ENCODE results near the gene MARCHF3.
"Not testable (repeated sequence)": the region's sequence is repeated elsewhere in the genome, so short reads cannot be mapped to it uniquely, and the experiment has no call there.

MARCHF3 gene

GRCh38 chr5:126868338-126869004 is 161.9 kb downstream of the MARCHF3 start:
- no peak for DNase-seq

DNA sequence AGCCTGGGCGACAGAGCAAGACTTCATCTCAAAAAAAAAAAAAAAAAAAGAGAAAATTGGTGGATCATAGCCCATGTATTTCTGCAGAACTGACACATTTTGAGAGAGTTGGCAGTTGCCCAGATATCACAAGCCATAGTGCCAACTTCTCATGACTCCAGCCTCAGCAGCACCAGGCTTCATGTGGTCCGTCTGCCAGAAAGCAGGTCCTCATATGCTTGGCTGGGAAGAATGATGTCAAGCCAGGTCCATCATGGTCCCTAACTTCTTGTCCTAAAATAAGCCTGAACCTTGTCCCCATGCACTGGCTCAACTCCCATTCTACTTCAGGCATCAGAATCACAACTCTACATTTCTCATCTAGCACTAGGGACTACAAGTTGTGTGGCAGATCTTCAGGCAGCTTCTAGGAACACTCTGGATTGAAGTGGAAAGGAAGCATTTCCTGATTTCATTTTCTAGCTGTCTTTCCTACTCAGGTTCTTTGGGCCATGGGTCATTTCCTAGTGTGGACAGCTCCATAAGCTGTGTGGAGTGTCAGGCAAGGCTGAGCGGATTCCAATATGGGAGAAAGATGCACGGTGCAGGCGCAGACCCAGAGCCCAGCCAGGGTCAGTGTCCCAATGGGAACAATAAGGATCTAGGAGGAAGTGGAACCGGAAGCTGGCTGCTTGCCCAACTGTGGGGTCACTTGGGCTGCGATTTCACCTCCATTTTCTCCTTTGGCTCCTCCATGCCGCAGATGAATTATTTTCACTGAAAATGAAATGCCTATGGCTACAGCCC is 163.3 kb downstream of the MARCHF3 start:
- no peak for DNase-seq

DNA sequence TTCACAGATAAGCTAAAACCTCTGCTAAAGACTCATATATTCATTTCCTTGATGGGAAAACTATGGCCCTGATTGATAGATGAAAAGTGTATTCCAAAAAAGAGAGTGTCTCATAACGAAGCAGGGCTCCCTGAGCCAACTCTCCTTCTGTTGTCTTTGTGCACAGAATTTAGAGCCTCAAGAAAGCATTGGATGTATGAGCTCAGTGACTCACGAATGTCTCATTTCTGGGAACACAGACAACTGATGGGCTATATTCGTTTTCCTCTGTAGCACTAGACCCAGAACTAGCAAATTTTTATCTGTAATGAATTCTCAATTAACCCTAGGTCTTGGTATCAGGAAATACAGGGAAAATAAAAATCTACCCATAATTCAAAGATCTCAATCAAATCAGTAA is 165.1 kb downstream of the MARCHF3 start:
- peak; percentile 72 for DNase-seq

DNA sequence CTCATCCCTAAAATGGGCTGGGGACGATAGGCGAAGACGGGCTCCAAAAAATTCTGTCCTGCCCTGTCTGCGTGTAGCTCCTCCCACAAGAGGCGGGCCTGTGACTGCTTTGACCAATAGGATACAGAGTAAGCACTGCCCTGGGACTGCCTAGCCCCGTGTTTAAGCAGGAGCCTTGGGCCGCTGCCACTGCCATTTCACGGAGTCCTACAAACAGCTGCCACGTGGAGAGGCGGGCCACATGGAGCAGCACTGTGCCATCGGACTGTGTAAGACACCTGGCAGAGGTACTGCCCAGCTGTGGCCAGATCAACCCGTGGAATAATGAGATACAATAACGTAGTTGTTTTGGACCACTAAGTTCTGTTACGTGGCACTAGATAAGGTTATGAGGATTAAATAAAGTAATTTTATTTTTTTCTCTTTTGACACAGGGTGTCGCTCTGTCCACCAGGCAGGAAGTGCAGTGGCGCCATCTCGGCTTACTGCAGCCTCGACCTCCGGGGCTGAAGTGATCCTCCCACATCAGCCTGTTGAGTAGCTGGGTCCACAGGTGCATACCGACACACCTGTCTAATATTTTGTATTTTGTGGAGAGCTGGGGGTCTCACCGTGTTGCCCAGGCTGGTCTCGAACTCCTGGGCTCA is 166.2 kb downstream of the MARCHF3 start:
- DNase-seq, result no peak

GRCh38 chr5:126863402-126863801 is 167.0 kb downstream of the MARCHF3 start:
- DNase-seq, result no peak

- no peak for DNase-seq
These were observed 171.9 kb downstream of the MARCHF3 start for GRCh38 chr5:126858441-126858840.

DNA sequence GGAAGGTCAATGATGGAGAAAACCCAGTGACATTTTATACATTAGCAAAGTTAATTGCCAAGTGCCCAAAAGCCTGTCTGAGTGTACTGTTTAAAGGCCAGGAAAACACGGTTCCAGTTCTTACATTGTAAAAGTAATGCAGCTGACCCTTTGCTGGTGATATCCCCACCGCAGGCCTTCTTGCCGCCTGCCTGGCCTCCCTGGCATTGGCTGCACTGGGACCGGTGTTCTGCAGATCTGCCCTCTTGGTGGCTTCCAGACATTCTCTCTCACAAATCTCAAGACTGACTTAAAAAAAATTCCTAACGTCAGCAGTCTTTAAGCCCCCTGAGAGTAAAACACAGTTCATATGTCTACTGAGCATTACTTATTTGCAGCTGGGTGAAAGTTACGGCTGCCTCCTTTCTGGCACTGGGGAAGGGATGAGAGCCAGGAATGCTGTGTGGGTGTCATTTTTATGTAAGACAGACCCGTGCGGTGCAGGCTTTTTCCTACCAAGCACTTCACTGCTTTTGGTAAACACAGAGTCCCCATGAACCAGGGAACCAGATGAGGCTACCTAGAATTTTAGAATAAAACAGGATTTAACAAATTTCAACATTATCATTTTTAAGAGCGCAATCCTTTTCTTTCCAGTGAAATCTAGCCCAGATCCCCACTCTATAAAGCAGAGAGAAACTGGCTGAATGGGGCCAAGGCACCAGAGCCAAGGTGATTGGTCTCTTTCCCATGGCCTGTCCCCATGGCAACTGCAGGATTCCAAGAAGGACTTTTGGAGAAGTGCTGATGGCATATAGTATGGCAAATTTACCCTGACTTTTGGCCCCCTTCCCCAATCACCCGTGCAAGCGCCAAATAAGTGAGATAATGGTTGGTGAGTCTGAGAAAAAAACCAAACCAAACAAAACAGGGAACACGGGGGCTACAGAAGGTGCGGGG is 172.6 kb downstream of the MARCHF3 start:
- no peak for DNase-seq

DNA sequence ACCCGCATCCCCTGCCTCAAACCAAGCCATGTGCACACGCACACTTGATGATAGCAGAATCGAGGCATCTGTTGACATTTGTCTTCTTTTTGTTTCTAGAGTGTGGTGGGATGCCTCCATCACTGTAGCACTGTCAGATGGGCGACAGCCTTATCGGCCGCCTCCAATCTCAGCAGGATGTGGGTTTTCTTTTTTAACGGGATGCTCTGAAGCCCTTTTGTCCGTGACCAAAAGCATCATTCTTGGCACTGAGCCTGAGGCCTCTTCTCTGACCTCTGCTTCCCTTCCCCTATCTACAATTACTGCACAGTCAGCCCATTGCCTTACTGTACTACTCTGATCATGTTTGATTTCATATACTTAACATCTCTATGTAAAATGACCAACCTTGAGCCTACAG is 175.1 kb downstream of the MARCHF3 start:
- peak; percentile 18 for DNase-seq

DNA sequence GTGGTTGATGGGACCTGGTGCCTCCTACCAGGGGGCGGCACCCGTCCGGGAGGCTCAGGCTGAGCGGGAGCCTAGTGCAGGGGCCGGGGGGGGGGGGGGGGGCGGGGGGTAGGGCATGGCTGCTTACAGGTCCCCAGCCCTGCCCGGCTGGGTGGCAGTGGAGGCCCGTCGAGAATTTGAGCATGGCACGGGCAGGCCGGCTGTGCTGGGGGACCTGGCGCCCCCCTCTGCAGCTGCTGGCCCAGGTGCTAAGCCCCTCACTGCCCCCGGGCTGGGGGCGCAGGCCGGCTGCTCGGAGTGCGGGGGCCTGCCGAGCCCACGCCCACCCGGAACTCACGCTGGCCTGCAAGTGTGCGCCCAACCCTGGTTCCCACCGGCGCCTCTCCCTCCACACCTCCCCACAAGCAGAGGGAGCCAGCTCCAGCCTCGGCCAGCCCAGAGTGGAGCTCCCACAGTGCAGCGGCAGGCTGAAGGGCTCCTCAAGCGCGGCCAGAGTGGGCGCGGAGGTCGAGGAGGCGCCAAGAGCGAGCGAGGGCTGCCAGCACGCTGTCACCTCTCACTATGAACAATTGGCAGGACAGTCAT is 175.7 kb downstream of the MARCHF3 start:
- no peak for DNase-seq

GRCh38 chr5:126853541-126854307 is 176.6 kb downstream of the MARCHF3 start:
- not testable (repeated sequence) for DNase-seq

DNA sequence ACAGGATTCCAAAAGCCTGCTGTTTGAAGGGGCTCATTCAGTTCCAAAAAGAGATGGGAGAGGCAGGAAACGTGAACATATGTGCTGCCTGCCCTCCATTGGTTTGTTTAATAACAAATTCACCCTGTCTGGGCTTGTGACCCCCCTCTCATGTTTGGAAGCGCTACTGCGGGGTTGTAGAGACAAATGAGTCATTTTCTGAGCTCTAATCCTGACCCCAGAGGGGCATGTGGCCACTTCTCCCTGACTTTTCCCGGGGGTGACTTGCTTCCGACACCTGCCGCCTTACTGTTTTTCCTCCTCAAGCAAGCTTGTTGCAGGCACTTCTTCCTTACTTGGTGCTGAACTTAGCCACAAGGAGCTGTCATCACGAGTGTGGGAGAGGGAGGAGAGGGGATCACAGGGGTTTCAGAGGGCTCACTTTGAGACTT is 177.5 kb downstream of the MARCHF3 start:
- no peak for DNase-seq

DNA sequence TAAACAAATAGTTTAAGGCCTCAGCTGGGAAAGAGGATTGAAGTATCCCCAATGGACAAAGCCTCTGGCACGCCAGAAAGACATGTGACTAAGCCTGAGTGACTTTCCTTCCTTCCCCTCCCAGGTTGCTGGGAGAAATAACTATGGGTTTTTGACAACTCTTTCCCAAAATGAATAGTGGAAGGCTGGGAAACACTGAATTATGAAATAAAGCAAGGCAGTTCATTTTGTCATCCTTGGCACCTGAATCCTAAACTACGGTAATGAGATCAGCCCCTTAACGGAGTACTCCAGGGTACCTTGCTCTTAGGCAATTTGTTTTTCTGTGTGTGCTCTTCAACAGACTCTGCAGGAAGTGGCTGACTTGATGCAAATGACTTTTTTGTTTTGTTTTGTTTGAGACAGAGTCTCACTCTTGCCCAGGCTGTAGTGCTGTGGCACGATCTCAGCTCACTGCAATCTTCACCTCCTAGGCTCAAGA is 178.2 kb downstream of the MARCHF3 start:
- DNase-seq, result no peak

- no peak for DNase-seq
These were observed 178.8 kb downstream of the MARCHF3 start for GRCh38 chr5:126851501-126852011.

DNA sequence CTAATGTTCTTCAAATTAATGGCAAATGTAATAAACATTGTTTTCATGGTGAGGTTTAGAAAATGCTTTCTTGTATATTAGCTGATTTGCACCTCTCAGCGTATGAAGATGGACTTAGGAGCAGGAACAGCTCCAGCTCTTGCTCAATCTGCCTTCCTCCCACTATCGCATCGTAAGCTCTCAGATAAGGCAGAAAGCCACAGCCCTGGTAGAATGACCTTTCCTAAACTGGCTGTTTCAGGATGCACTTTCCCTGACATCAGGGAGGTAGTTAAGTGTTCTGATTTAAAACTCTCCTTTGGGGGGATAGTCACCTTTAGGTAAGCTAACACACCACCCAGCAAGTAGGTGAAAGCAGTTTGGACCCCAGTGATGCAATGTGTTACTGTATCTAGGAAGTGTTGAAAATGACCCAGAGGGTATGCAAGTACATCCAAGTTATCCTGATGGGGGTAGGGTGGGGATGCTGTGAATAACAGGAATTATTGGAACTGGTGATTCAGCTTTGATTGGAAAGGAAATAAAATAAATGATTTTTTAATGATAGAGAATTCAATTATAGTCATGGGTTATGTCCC is 181.2 kb downstream of the MARCHF3 start:
- DNase-seq, result no peak

- no peak for DNase-seq
These were observed 182.1 kb downstream of the MARCHF3 start for GRCh38 chr5:126848253-126848652.

DNA sequence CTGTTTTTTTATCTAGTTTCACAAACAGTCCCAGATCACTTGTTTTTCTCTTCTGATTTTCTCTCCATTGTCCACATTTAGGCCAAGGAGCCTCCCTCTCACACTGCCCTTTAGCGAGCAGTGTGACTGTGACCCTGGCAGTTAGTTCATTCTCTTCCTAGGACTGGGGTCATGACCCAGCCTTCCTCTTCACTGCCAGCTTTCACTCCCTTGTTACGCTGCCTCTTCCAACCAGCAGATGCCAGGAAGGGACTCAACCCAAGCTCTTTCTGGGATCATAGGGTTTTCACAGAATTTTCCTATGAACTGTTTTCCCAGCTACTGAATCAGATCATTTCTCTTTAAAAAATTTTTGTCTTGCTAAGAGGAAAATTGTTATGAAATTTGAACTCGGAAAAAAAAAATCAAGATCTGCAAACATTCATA is 182.5 kb downstream of the MARCHF3 start:
- no peak for DNase-seq

DNA sequence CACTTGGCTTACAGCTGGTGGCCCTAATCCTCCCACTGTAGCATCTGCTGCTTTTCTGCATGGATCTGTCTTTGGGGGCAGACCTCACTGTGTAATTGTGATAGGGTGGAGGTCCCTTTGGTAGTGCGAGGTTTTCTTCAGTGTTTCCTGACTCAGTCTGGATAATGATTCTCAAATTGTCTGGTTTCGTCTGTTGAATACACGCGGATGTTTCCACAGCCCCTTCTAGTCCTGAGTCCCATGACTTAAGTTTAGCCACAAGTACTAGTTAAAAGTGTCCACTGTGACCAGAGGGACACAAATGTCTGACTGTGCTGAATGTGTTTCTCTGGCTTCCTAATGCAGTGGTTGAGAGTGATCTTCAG is 182.9 kb downstream of the MARCHF3 start:
- no peak for DNase-seq

GRCh38 chr5:126846744-126847455 is 183.5 kb downstream of the MARCHF3 start:
- DNase-seq, result no peak

- DNase-seq, result peak; percentile 21
These were observed 184.0 kb downstream of the MARCHF3 start for GRCh38 chr5:126846344-126846743.

DNA sequence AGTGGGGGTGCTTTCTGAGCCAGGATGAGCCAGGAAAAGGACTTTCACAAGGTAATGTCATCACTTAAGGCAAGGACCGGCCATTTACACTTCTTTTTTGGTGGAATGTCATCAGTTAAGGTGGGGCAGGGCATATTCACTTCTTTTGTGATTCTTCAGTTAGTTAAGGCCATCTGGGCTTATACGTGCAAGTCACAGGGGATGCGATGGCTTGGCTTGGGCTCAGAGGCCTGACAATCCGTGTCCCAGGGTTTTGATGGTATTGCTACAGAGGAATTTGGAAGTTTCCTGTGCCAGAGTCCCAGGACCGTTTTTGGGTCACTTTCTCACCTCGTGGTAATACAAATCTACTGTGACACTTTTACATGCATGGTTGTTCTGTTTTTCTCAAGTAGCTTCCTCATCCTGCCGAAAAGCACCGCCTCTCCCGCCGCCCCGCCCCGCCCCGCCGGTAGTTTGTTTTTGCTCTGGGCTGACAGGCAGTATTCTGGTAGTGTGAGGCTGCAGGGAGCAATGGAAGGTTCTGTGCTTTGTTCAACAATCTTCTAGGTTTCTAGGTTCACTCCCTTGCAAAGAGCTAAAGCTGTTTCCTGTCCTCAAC is 184.8 kb downstream of the MARCHF3 start:
- not testable (repeated sequence) for DNase-seq
